Stimulated activated CD4-positive, alpha-beta T cell treated with anti-CD3 and anti-CD28 coated beads, Interleukin-1b, Interleukin-23, amount 100 ng/mL, for 4 hours (primary cell): Measurements from ENCODE around the gene DUSP7.

Experiments used
- DNase-seq, 2 donors: peaks; one replicate each; pipeline ENCODE4 v3.0.0-alpha.2; 2020; ENCODE audit warnings: low read depth in 2 of 2

The DUSP7 gene

GRCh38 chr3:52026041-52026440 is 30.3 kb downstream of the DUSP7 start:
- DNase-seq: no peak

DNA sequence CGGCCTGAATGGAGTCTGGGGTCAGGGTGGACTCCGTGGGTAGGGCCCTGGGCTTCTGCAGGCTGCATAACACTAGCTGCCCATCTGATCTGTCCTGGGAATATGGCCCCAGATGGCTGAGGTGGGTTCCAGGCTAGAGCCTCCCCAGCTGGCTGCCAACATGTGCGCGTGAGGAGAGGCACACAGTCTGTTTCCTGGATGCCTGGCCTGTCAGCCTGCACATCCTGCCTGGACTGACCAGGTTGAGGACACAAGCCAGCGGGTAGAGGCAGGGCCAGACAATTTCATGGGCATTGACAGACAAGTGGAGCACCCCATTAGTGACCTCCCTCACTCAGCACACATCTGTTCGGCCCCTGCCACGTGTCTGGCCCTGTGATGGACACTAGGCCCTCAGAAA is 30.9 kb downstream of the DUSP7 start:
- DNase-seq: no peak

GRCh38 chr3:52024765-52025452 is 31.5 kb downstream of the DUSP7 start:
- no peak for DNase-seq

- DNase-seq: no peak
Observed at GRCh38 chr3:52023860-52024764, 32.3 kb downstream of the DUSP7 start.

- DNase-seq: no peak
Observed at GRCh38 chr3:52023101-52023770, 33.1 kb downstream of the DUSP7 start.

DNA sequence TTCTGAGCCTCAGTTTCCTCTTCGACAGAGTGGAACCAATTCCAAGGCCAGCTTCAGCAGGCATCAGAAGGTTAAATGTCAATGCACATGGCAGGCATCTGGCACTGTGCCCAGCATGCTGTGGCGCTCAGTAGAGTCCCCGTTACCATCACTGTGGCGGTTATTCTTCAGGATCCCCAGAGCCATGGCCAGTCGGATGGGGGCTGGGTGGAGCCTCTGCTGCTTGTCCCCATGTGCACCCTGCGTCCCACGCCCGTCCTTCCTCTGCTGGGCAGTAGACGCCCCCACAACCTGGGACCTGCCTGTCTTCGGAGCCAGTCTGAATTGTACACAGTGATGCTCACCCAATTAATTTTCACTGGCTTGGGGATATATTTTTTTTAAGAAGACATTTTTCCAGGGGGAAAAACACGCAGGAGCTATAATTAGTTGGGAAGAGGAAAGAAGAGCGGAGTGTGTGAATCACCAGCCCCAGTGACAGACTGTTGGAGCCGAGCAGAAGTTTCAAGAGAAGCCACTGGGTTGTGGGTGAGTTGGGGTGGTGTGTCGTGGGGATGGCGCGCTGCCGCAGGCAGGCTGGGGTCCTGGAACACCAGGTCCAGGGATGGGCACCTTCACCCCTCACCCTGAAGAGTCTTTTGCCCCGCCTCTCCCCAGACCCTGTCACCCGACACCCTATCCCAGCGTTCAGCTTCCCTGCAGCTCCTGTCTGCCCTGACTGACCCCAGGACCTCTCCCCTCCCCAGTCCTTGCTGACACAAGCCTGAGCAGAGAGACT is 33.9 kb downstream of the DUSP7 start:
- DNase-seq: no peak

DNA sequence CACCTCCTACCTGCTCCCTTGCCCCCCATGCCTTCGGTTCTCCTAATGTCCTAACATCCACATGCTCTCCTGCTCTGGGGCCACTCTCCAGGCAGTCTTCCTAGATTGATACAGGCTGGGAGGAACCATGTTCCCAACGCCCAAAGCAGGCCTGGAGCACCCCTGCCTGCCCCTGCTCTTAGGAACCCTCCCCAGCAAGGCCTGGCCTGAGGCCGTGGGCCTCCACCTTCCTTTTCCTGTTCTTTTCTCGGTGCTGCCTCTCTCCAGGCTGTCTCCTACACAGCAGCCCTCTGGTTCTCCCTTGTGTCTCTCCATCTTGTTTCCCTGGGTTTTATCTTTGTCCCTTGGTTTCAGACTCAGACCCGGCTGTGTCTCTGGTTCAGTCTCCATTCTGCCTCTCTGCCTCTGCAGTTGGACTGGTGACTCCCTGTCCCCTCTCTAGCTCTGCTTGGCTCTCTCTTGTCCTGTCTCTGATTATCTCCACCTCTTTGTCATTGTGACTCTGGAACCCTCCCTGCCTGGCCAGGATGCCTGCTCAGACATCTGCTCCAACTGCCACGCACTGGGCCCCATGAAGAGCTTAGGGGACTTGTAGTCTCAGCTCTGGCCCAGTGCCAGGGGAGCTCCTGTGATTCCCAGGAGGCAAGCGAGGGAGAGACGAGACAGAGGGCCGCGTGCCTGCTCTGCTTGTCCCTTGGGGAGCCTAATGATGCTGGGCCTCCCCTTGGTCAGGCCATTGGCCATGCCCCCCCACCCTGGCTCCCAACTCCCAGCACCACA is 34.7 kb downstream of the DUSP7 start:
- DNase-seq: no peak

DNA sequence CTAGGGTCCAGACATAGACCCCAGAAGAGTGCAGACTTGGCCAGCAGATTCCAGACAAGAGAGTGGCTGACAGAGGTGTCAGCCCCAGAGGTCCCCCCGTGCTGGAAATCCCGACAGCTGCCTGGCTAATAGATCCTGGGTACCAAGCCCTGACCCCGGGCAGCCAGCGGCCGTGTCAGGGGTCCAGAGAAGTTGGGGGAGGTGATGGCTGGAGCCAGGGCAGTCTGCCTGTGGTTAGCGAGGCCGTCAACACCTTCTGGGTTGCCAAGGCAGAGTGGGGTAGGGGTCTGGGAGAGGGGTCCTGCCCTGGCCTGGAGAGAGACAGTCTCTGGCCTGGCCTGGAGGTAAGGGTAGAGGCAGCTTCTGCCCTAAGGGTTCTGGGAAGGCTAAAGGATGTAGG is 35.6 kb downstream of the DUSP7 start:
- no peak for DNase-seq

- DNase-seq: no peak
Observed at GRCh38 chr3:52019352-52020080, 36.9 kb downstream of the DUSP7 start.

DNA sequence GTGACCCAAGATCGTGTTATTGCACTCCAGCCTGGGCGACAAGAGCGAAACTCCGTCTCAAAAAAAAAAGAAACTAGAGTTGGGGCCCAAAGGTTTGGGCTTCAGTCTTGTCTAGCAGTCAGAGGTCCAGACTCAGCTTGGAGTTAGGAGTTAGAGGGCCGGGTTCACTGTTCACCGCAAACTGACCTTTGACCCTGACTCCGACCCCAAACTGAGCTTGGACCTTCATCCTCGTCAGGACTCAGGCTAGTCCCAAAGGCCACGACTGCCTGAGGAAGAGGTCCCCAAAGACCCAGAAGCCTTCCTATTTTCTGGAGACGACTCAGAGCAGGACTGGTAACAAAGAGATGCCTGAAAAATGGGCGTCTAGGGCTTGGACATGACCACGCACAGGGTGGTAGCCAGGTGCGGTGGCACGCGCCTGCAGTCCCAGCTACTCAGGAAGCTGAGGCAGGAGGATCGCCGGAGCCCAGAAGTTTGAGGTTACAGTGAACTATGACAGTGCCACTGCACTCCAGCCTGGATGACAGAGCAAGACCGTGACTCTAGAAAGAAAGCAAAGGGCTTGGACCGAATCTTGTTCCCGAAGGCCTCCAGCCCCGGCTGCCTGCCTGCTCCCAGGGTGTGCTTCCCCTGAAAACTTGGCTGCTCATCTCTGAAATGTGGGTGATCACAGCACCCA is 37.9 kb downstream of the DUSP7 start:
- no peak for DNase-seq

GRCh38 chr3:52017586-52017985 is 38.8 kb downstream of the DUSP7 start:
- DNase-seq: no peak

DNA sequence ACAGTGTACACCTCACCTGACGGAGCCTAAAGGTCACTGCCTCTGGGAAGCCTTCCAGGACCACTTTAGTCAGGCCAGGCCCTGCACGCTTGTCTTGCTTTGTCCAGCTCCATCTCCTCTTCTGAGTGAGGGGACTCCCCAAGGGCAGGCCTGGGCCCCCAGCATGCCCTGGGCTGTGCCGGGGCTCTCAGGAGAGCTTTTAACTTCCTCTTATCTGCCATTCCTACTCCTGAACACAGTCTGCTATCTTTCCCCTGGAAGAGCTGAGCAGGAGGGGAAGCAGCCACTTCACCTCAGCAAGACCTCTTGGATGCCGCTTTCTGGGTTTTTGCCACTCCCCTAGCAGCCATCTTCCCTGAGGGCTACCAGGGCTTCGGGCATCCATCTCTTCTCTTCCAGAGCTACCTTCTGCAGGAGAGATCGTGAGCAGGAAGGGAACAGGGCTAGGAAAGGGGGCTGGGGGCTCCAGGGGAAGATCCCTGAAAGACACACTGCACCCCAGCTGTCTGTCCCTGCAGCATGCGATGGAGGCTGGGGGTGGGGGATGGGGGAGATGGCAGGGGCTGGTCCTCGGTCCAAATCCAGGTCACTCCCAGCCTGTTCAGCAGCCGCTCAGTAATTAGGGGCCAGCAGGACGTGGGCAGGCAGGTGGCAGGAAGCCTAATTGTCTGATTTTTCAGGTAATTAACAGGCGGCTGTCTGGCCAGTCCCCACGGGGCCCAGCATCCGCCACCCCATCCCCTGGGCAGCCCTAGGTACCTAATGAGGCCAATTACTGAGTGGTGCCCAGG is 40.7 kb downstream of the DUSP7 start:
- DNase-seq: no peak

DNA sequence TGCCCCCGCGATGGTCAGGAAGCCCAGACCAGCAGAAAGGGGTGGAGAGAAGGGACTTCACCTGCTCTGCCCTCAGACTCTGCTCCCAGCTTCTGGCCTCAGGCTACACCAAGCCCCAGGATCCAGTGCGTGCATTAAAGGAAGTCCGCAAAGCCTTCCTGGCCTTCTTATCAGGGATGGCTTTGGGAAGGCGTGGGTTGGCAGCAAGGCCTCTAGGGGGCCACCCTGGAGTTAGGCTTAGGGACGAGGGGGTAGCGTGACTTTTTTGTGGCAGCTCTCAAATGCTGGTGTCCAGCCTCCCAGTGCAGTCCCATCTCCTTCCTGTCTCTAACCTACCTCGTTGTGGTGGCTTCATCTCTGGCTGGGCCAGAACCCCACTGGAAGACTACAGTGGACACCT is 41.8 kb downstream of the DUSP7 start:
- DNase-seq: no peak

- DNase-seq: no peak
Observed at GRCh38 chr3:52013802-52014598, 42.4 kb downstream of the DUSP7 start.

DNA sequence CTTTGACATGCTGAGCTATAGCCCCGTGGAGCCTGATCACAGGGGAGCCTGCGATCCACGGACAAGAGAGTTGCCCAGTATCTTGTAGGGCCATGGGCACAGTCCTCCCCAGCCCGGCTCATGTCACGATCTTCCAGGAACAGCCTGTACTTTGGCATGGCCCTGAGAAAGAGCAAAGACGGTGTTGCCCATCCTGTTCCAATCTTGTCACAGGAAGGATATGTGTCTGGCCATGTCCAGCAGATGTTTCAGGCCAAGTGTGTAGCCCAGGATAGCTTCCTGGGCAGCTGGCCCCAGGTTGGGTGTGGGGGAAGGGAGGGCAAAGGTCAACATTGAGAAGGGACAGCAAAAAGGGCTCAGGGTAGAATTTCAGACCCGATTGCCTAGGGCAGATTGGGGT is 43.7 kb downstream of the DUSP7 start:
- DNase-seq: no peak

DNA sequence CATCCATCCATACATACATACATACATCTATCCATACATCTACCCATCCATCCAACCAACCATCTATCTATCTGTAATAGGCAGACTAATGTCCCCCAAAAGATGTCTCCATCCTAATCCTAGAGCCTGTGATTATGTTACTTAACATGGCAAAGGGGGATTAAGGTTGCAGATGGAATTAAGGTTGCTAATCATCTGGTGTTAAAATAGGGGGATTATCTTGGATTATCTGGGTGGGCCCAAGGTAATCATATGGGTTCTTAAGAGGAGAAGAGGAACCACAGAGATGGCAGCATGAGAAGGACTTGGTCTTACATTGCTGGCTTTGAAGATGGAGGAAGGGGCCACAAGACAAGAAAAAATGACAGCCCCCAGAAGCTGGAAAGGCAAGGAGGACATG is 45.9 kb downstream of the DUSP7 start:
- no peak for DNase-seq

- no peak for DNase-seq
Observed at GRCh38 chr3:52007291-52007690, 49.1 kb downstream of the DUSP7 start.

GRCh38 chr3:52006820-52007133 is 49.6 kb downstream of the DUSP7 start:
- DNase-seq: no peak
